AG09309 (cell line): ENCODE data around the gene ATP11A.

Experiments
- DNase-seq: peaks from one replicate; pipeline ENCODE4 v3.0.0-alpha.2; 2010; ENCODE audit warnings: low read depth
- H3K4me3 ChIP-seq: 2 replicates; pipeline ENCODE4 v1.5.1; 2011; ENCODE audit warnings: mild to moderate bottlenecking, low read depth, low read length, moderate library complexity; ENCODE audit not compliant: control insufficient read depth
- TF ChIP-seq, protein P1 (sequence below): IDR thresholded peaks from 2 replicates; pipeline ENCODE4 v1.5.1; 2011; ENCODE audit warnings: mild to moderate bottlenecking, low read depth, low read length, inconsistent platforms; ENCODE audit not compliant: insufficient read depth, control insufficient read depth; ENCODE audit errors: missing control alignments

Gene ATP11A

DNA sequence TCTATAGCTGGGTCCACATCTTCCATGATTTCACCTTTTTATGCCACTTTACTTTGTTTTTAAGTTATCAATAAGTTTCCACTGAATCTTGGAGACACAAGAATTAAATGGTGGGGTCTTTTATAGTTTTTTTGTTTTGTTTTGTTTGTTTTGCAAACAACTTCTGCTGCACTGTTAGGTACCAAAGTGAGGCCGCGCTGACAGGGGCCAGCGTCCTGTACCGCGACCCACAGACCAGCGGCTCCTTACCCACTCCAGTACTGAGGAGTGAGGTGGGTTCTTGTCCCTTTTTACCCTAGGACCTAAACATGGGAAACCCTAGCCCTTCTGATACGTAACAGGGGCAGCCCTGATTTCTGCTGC, 203.3 kb downstream of the ATP11A start:
- TF ChIP-seq, protein P1, sequence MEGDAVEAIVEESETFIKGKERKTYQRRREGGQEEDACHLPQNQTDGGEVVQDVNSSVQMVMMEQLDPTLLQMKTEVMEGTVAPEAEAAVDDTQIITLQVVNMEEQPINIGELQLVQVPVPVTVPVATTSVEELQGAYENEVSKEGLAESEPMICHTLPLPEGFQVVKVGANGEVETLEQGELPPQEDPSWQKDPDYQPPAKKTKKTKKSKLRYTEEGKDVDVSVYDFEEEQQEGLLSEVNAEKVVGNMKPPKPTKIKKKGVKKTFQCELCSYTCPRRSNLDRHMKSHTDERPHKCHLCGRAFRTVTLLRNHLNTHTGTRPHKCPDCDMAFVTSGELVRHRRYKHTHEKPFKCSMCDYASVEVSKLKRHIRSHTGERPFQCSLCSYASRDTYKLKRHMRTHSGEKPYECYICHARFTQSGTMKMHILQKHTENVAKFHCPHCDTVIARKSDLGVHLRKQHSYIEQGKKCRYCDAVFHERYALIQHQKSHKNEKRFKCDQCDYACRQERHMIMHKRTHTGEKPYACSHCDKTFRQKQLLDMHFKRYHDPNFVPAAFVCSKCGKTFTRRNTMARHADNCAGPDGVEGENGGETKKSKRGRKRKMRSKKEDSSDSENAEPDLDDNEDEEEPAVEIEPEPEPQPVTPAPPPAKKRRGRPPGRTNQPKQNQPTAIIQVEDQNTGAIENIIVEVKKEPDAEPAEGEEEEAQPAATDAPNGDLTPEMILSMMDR, result no peak
- no peak for DNase-seq
- no peak overlapping the region for H3K4me3 ChIP-seq

DNA sequence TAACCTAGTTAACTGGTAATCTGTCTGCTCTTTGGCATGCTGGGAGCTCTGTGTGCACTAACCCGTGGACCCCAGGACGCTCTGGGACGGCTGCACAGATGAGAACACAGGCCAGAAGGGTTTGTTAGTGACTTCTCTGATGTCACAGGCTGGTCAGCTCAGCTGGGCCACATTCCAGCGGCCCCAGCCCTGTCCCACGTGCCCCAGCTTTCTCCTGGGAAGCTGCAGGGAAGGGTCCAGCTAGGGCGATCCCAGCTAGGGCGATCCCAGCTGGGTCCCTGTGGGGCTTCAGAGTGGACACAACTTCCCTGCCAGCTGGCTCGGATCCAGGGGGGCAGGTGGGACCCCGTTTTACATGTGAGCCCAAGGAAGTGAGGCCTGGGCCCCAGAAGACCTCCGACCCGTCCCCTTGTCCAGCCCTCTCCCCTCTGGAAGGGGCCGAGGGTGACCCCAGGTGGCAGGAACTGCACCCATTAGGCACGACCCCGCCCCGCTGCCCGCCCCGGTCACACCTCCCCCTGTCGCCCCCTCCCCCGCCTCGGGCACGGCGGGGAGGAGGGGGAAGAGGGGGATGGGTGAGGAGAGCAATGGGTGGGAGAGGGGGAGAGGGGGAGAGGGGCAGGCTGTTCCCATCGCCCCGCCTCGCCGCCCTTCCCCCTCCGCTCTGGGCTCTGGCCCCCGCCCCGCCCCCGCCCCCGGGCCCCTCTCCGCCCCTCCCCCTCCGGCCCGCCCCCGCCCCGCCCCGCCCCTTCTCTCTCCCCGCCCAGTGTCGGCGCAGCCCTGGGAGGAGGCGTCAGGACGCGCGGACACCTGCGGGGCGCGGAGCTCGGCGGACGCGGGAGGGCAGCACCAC, 204.0 kb downstream of the ATP11A start:
- TF ChIP-seq, protein P1, result no peak
- no peak for DNase-seq
- no peak overlapping the region for H3K4me3 ChIP-seq

DNA sequence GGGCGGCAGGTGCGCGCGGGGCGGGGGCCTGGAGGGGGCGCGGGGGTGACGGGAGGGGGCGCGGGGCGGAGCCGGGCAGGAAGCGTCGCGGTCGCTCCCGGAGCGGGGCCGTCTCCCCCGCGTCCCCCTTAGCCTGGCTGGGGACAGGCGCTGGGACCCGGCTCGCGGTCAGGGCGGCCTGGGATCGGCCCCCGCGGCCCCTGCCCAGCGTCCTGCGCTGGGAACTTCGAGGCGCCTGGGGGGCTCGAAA, 204.5 kb downstream of the ATP11A start:
- H3K4me3 ChIP-seq, result no peak overlapping the region
- DNase-seq, result no peak
- TF ChIP-seq, protein P1, result no peak

DNA sequence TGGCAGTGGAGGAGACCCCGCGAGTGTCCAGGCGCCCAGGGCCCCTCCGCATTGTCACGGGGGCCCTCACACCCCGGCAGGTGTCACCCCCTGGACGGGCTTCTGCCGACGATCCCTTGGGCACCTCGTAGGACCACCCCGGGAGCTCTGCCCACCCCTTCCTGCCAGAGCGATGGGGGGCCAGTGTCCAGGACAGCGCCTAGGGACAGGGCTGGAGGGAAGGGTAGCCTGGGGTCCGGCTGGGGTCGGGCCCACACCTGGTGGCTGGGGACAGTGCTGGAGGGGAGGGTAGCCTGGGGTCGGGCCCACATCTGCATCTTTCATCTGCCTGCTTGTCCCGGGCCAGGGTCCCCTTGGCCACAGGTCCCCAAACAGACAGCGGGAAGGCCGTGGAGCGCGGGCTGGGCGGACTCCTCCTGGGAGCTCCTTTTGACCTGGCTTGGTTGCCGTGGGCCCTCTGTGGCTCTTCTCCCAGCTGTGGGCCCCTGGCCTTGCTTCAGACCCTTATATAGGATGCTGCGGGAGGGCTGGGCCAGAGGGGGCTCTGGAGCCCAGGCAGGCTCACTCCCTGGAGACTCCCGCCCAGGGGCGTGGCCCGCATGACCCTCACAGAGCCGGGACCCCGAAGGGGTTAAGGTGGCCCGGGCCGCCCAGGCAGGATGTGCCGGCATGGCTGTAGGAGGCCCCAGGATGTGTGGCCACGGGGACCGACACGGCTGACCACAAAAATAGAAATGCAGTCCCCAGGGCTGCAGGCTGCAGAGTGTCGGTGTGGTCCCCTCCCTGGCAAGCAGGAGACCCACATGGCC, 205.0 kb downstream of the ATP11A start:
- DNase-seq, result no peak
- no peak overlapping the region for H3K4me3 ChIP-seq
- TF ChIP-seq, protein P1, result no peak

DNA sequence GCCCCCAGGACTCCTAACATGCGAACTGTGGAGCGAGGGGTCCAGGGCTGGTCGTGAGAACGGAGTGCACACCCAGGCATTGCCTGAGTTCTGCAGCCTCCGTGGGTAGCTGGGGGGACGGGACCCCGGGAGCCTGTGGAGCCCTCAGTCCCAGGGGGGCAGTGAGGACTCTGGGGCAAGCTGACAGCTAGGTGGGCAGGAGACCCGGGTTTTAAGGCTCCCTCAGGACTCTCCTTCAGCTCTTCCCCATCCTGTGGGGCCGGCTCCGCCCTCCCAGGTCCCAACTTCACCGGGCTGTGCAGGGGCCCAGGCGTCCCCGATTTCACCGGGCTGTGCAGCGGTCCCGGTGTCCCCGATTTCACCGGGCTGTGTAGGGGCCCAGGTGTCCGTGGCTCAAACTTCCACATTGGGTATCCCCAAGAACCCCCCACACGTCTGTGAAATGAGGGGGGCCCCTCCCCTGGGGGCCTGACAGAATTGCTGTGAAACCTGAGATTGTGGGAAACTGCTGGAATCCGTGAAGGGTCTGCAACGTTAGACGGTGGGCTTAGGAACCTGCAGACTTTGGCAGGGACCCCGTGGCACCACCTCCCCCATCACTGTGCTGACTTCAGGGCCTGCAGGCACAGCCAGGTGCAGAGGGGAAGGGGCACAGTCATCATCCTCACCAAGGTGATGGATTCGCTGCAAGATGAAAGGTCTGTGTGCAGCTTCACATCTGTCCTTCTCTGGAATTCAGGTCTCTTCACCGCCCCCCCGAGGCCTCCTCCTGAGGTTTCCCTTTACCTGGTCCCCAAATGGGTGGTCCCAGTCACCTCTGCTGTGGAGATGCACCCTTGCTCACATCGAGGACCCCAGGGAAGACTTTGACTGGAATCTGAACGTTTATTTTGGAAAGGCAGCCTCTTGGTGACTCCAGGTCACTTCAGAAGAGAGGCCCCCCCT, 206.0 kb downstream of the ATP11A start:
- no peak for DNase-seq
- no peak overlapping the region for H3K4me3 ChIP-seq

More for the DNA sequence above, 206.0 kb downstream of the ATP11A start:
- TF ChIP-seq, protein P1, result no peak
